Measurements from ENCODE around the gene RAD51B. TPM values are rescaled to one million over a fixed set of nuclear protein-coding genes. Genes with fewer than 3 reads are reported as not detected.

The RAD51B gene
- total and polyA plus RNA-seq, 5 donors: 0.88 to 5.3 (median 3.3) TPM

GRCh38 chr14:68458253-68458652 lies 638.7 kb downstream of the RAD51B start:
- Histone ChIP-seq H3K4me3 (ENCODE audit: low read length) (no peak overlapping the region), H3K4me1 (ENCODE audit: control insufficient read depth, insufficient read depth, low read length) (peaks cover 8% of the 10 kb centered on the region), H3K27me3 (ENCODE audit: control insufficient read depth, insufficient read depth) (no peaks in the 10 kb centered on the region), H3K27ac (ENCODE audit: low read length) (no peak overlapping the region), H3K9me3 (ENCODE audit: control insufficient read depth, low read length) (no peaks in the 10 kb centered on the region)
- no peak for DNase-seq
- no peak for ATAC-seq
- intact Hi-C loops (cut with DNase I): loop anchor here in 1 of 4 donors (10.0 kb wide), 1 partner anchor 63 kb away; no protein-coding TSS in a partner anchor
- WGBS: 67% methylated on average over 1 of the region's 1 CpG

DNA sequence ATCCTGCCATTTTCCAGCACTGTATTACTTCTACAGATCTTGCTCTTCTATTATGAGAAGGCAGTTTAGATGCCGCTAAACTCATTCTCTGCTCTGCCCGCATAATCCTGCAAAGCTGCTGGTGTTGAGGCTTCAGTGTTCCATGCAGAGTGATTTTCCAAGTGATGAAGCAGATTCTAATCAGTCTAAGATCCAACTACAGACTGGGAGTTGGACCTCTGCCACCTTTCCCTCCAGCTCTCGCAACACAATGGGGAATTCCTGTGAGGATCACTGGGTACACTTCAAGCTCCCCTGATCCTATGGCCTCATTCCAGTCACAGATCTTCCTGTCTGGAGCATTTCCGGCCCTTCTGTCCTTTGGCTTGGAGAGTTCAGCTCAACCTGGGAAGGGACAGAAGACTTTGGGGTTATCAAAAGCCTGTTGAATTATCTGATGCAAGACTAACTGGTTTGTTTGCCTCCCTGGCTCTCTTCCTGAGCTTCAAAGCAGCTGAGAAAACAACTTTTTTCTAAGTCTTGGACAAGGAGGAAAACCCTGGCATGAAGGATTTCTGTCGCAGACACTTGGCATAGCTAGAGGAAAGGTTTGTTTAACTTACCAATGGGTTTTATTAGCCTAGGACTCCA lies 639.4 kb downstream of the RAD51B start:
- DNase-seq: peak in 1 of 3 donors; percentile 32
- H3K27me3 ChIP-seq (ENCODE audit: control insufficient read depth, insufficient read depth): no peaks in the 10 kb centered on the region
- H3K9me3 ChIP-seq (ENCODE audit: control insufficient read depth, low read length): no peaks in the 10 kb centered on the region
- peak; percentile 57 to 76 for ATAC-seq
- WGBS: 52% methylated on average over 5 of the region's 5 CpGs
- intact Hi-C loops (cut with DNase I): loop anchor here in 1 of 4 donors (10.0 kb wide), 1 partner anchor 64 kb away; no protein-coding TSS in a partner anchor
- H3K4me1 ChIP-seq (ENCODE audit: control insufficient read depth, insufficient read depth, low read length): peaks cover 8% of the 10 kb centered on the region
- no peak overlapping the region for H3K4me3 ChIP-seq (ENCODE audit: low read length)
- H3K27ac ChIP-seq (ENCODE audit: low read length): peak overlapping the region; percentile 55

- H3K4me1 ChIP-seq (ENCODE audit: control insufficient read depth, insufficient read depth, low read length): peaks cover 8% of the 10 kb centered on the region
- ATAC-seq: no peak
- no peak overlapping the region for H3K27ac ChIP-seq (ENCODE audit: low read length)
- no peaks in the 10 kb centered on the region for H3K27me3 ChIP-seq (ENCODE audit: control insufficient read depth, insufficient read depth)
- 54% methylated on average over 5 of the region's 5 CpGs for WGBS
- no peak for DNase-seq
- no peaks in the 10 kb centered on the region for H3K9me3 ChIP-seq (ENCODE audit: control insufficient read depth, low read length)
- H3K4me3 ChIP-seq (ENCODE audit: low read length): no peak overlapping the region
- intact Hi-C loops (cut with DNase I): loop anchor here in 1 of 4 donors (10.0 kb wide), 1 partner anchor 65 kb away; no protein-coding TSS in a partner anchor
Observed at GRCh38 chr14:68459480-68460136, 640.0 kb downstream of the RAD51B start.

GRCh38 chr14:68460541-68460940 lies 641.0 kb downstream of the RAD51B start:
- Histone ChIP-seq H3K4me1 (ENCODE audit: control insufficient read depth, insufficient read depth, low read length) (peaks cover 8% of the 10 kb centered on the region), H3K27me3 (ENCODE audit: control insufficient read depth, insufficient read depth) (no peaks in the 10 kb centered on the region), H3K4me3 (ENCODE audit: low read length) (no peak overlapping the region), H3K27ac (ENCODE audit: low read length) (peak overlapping the region; percentile 79), H3K9me3 (ENCODE audit: control insufficient read depth, low read length) (no peaks in the 10 kb centered on the region)
- peak; percentile 75 to 85 for ATAC-seq
- intact Hi-C loops (cut with DNase I): no loop called here
- peak; percentile 57 to 75 (median 74) for DNase-seq
- 50% methylated on average over 1 of the region's 1 CpG for WGBS

- no peak overlapping the region for H3K27ac ChIP-seq (ENCODE audit: low read length)
- peaks cover 8% of the 10 kb centered on the region for H3K4me1 ChIP-seq (ENCODE audit: control insufficient read depth, insufficient read depth, low read length)
- no peaks in the 10 kb centered on the region for H3K9me3 ChIP-seq (ENCODE audit: control insufficient read depth, low read length)
- no peaks in the 10 kb centered on the region for H3K27me3 ChIP-seq (ENCODE audit: control insufficient read depth, insufficient read depth)
- DNase-seq (no peak), ATAC-seq (no peak)
- intact Hi-C loops (cut with DNase I): no loop called here
- no peak overlapping the region for H3K4me3 ChIP-seq (ENCODE audit: low read length)
- 73% methylated on average over 4 of the region's 4 CpGs for WGBS
Observed at GRCh38 chr14:68461086-68461485, 641.5 kb downstream of the RAD51B start.

DNA sequence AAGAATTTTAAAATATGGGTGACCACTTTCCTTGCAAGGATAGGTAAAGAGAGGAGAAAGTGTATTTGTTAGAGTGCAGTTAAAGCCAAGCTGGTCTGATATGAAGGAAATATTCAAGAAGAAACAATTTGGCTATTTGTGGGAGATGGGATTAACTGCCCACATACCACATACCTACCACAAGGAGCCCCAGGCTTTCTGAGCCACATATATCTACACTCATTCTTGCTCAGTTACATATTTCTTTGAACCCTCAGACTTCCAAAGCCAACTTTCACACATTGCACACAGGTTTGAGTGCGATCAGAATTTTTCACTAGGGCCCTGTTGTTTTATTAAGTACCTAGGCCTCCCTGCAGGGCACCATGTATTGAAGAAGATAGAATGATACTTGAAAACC lies 643.1 kb downstream of the RAD51B start:
- H3K4me1 ChIP-seq (ENCODE audit: control insufficient read depth, insufficient read depth, low read length): peaks cover 11% of the 10 kb centered on the region
- no peak overlapping the region for H3K27ac ChIP-seq (ENCODE audit: low read length)
- DNase-seq (no peak), ATAC-seq (no peak)
- intact Hi-C loops (cut with DNase I): no loop called here
- WGBS: 98% methylated on average over 1 of the region's 1 CpG
- no peaks in the 10 kb centered on the region for H3K9me3 ChIP-seq (ENCODE audit: control insufficient read depth, low read length)
- no peaks in the 10 kb centered on the region for H3K27me3 ChIP-seq (ENCODE audit: control insufficient read depth, insufficient read depth)
- H3K4me3 ChIP-seq (ENCODE audit: low read length): no peak overlapping the region

GRCh38 chr14:68463299-68463698 lies 643.7 kb downstream of the RAD51B start:
- Histone ChIP-seq H3K27me3 (ENCODE audit: control insufficient read depth, insufficient read depth) (no peaks in the 10 kb centered on the region), H3K4me3 (ENCODE audit: low read length) (no peak overlapping the region), H3K4me1 (ENCODE audit: control insufficient read depth, insufficient read depth, low read length) (peaks cover 11% of the 10 kb centered on the region), H3K9me3 (ENCODE audit: control insufficient read depth, low read length) (no peaks in the 10 kb centered on the region), H3K27ac (ENCODE audit: low read length) (no peak overlapping the region)
- intact Hi-C loops (cut with DNase I): no loop called here
- DNase-seq (no peak), ATAC-seq (no peak)

DNA sequence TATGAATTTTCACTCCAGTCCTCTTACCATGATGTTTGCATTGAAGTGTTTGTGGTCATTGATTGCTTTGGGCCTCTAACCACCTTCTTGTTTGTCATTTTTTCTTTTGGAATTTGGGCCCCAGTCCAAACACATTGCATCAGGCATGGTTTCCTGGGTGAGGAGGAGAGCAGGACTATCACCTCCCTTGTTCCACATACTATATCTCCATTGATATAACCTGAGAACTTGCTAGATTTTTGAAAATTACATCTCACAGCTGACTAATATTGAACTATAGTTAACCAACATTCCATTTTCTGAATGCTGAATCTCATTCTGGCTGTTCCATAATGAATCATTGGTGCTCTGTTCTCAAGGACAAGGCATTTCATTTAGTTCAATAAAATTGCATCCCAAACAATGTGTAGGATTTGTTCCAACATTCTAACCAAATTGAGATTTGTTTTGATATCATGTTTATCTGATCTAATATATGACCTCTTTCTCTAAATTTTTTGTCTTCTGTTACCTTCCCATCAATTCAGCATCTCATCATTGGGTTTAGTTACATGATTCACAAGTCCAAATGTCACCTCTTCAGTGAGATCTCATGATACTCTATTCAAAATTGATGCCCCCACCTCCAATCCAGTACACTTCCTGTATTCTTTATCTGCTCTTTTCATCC lies 644.3 kb downstream of the RAD51B start:
- Histone ChIP-seq H3K27ac (ENCODE audit: low read length) (no peak overlapping the region), H3K9me3 (ENCODE audit: control insufficient read depth, low read length) (no peaks in the 10 kb centered on the region), H3K4me1 (ENCODE audit: control insufficient read depth, insufficient read depth, low read length) (peaks cover 10% of the 10 kb centered on the region), H3K4me3 (ENCODE audit: low read length) (no peak overlapping the region), H3K27me3 (ENCODE audit: control insufficient read depth, insufficient read depth) (no peaks in the 10 kb centered on the region)
- no peak for DNase-seq
- no peak for ATAC-seq
- intact Hi-C loops (cut with DNase I): no loop called here

GRCh38 chr14:68464711-68465110 lies 645.1 kb downstream of the RAD51B start:
- Histone ChIP-seq H3K4me3 (ENCODE audit: low read length) (no peak overlapping the region), H3K9me3 (ENCODE audit: control insufficient read depth, low read length) (no peaks in the 10 kb centered on the region), H3K4me1 (ENCODE audit: control insufficient read depth, insufficient read depth, low read length) (peaks cover 6% of the 10 kb centered on the region), H3K27ac (ENCODE audit: low read length) (no peak overlapping the region), H3K27me3 (ENCODE audit: control insufficient read depth, insufficient read depth) (no peaks in the 10 kb centered on the region)
- intact Hi-C loops (cut with DNase I): no loop called here
- ATAC-seq: no peak
- no peak for DNase-seq
- whole genome bisulfite sequencing: 73% methylated on average over 2 of the region's 2 CpGs

GRCh38 chr14:68466491-68466977 lies 647.0 kb downstream of the RAD51B start:
- ATAC-seq: peak; percentile 71 to 80
- Histone ChIP-seq H3K27ac (ENCODE audit: low read length) (peak overlapping the region; percentile 6), H3K4me3 (ENCODE audit: low read length) (no peak overlapping the region), H3K4me1 (ENCODE audit: control insufficient read depth, insufficient read depth, low read length) (peaks cover 3% of the 10 kb centered on the region), H3K9me3 (ENCODE audit: control insufficient read depth, low read length) (no peaks in the 10 kb centered on the region), H3K27me3 (ENCODE audit: control insufficient read depth, insufficient read depth) (no peaks in the 10 kb centered on the region)
- DNase-seq: peak in 1 of 3 donors; percentile 60
- intact Hi-C loops (cut with DNase I): no loop called here
- WGBS: 62% methylated on average over 3 of the region's 3 CpGs

GRCh38 chr14:68467425-68467824 lies 647.8 kb downstream of the RAD51B start:
- intact Hi-C loops (cut with DNase I): no loop called here
- Histone ChIP-seq H3K27ac (ENCODE audit: low read length) (no peak overlapping the region), H3K4me1 (ENCODE audit: control insufficient read depth, insufficient read depth, low read length) (peaks cover 3% of the 10 kb centered on the region), H3K27me3 (ENCODE audit: control insufficient read depth, insufficient read depth) (no peaks in the 10 kb centered on the region), H3K4me3 (ENCODE audit: low read length) (no peak overlapping the region), H3K9me3 (ENCODE audit: control insufficient read depth, low read length) (no peaks in the 10 kb centered on the region)
- DNase-seq (no peak), ATAC-seq (no peak)
- WGBS: 84% methylated on average over 4 of the region's 4 CpGs

Data from right cardiac atrium (tissue), 5 donors.